Skeletal muscle satellite cell (primary cell): ENCODE data around the gene EN2.

Experiments
- H3K27me3 ChIP-seq: 2 replicates; pipeline ENCODE4 v1.7.0; 2013; ENCODE audit warnings: low read length; ENCODE audit not compliant: control insufficient read depth, insufficient read depth
- H3K36me3 ChIP-seq: 2 replicates; pipeline ENCODE4 v1.7.0; 2013; ENCODE audit warnings: mild to moderate bottlenecking, control low read depth, low read length; ENCODE audit not compliant: insufficient read depth
- H3K4me1 ChIP-seq: 2 replicates; pipeline ENCODE4 v1.7.0; 2013; ENCODE audit warnings: low read length; ENCODE audit not compliant: control insufficient read depth, insufficient read depth
- H3K4me2 ChIP-seq: 2 replicates; pipeline ENCODE4 v1.7.0; 2013; ENCODE audit warnings: mild to moderate bottlenecking, low read length
- H3K4me3 ChIP-seq: 2 replicates; pipeline ENCODE4 v1.7.0; 2013; ENCODE audit warnings: low read length
- H3K9ac ChIP-seq: 2 replicates; pipeline ENCODE4 v1.7.0; 2013; ENCODE audit warnings: mild to moderate bottlenecking, low read depth, low read length, moderate library complexity
- H3K9me3 ChIP-seq: replicated peaks from 2 replicates; pipeline ENCODE4 v1.7.0; 2013; ENCODE audit warnings: mild to moderate bottlenecking, control low read depth, low read length

The EN2 gene

DNA sequence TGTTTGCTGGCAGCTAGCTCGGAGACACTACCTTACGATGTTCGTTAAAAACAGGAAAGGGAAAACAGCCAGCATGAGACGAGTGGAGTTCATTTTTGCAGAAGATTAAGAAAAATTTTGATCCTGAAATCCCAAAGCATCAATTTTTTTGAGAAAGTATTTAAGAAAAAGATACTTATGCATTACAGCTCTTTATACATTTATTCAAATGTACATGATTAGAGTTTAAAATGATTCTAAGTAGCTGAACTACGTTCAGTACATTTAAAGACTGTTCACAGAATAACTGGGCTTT, 53.7 kb downstream of the EN2 start:
- Histone ChIP-seq H3K9ac (no peak overlapping the region), H3K27me3 (peaks cover 58% of the 10 kb centered on the region), H3K4me2 (no peak overlapping the region), H3K9me3 (no peaks in the 10 kb centered on the region), H3K4me3 (no peak overlapping the region), H3K4me1 (no peaks in the 10 kb centered on the region), H3K36me3 (no peaks in the 10 kb centered on the region)

DNA sequence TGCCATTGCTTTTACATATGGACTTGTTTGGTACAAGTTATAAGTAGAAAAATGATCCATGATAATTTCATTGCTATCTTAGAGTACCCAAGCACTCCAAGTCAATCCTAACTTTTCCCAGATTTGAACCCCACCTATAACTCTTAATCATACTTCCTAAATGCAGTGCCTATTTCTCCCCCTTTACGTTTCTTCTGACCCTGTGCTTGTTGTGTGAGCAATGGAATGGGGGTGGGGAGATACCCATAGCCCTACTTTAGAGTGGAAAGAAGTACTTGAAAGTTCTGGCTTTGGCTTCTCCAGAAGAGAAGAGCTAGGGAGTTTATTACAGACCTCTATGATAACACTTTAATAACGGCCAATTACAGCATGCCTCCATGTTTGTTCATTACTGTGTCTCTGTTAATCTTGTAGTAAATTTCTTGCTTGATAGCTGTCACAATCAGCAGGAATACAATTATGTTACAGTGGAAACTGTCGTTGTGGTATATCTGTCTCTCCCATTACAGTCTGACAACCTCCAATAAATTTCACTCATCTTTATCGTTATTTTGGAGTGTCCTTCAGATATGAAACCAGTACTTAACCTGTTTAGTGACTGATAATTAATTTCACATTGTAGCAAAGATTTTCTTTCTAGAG, 54.4 kb downstream of the EN2 start:
- no peaks in the 10 kb centered on the region for H3K36me3 ChIP-seq
- H3K4me3 ChIP-seq = no peak overlapping the region
- peaks cover 52% of the 10 kb centered on the region for H3K27me3 ChIP-seq
- H3K9ac ChIP-seq = no peak overlapping the region
- H3K4me1 ChIP-seq = no peaks in the 10 kb centered on the region
- H3K4me2 ChIP-seq = no peak overlapping the region
- no peaks in the 10 kb centered on the region for H3K9me3 ChIP-seq

DNA sequence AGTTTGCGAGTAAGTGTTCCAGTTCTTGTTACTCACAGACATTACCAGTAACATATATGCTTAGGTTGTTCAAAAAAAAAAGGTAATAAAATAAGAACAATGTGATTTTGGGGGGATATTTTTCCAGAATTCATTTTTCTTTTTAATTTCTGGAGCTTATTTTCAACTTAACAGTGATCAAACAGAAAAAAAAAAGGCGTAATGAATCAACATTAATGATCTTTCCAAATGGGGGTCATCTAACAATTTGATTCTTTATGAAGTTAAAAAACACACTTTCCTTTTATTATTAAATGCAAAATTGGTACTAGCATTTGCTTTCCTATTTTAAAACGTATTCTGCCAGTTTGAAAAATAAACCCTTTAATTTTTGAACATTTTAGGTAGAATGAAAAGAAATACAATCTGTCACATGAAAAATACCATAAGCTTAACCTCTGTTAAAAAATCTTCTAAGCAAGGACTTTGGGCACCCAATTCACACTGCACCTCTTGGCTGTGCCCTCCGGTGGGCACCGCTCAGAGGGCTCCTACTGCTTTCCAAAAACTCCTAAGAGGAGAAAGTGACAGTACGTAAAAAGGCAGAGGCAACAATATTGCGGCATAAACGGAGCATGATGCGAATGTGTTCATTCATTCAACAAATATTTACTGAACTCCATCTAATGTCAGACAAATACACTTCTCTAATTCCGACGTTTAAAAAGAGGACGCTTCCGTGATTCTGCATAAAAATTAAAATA, 55.8 kb downstream of the EN2 start:
- Histone ChIP-seq H3K36me3 (no peaks in the 10 kb centered on the region), H3K9ac (no peak overlapping the region), H3K4me2 (no peak overlapping the region), H3K4me1 (no peaks in the 10 kb centered on the region), H3K9me3 (no peaks in the 10 kb centered on the region), H3K4me3 (no peak overlapping the region), H3K27me3 (peaks cover 39% of the 10 kb centered on the region)

DNA sequence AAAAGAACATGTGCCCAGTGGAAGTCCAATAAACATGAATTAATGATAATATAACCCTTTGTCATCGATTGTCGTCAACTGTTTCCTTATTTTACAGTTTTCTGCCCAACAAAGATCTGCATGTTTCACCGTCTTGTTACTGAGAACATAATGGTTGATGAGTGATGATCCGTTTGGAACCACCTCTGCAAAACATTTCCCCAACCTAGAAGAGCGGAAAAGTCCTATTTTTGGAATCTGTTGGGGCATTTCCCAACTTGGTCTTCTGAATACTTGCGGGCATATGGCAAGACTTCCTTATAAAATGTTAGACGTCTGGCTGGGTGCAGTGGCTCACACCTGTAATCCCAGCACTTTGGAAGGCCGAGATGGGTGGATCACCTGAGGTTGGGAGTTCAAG, 56.4 kb downstream of the EN2 start:
- H3K27me3 ChIP-seq = peaks cover 34% of the 10 kb centered on the region
- H3K9me3 ChIP-seq = no peaks in the 10 kb centered on the region
- no peak overlapping the region for H3K9ac ChIP-seq
- no peak overlapping the region for H3K4me2 ChIP-seq
- no peaks in the 10 kb centered on the region for H3K4me1 ChIP-seq
- H3K4me3 ChIP-seq = no peak overlapping the region
- no peaks in the 10 kb centered on the region for H3K36me3 ChIP-seq
